Body of pancreas (tissue), 4 donors: Measurements from ENCODE around the gene CEND1. TPM values are rescaled to one million over a fixed set of nuclear protein-coding genes. Genes with fewer than 3 reads are reported as not detected.

Source experiments
- ATAC-seq: fragments of 150-250 bp; one replicate; pipeline ENCODE4 v1.9.1; 2016
- DNase-seq, 4 donors: peaks; one replicate each; pipeline ENCODE4 v3.0.0-alpha.2; 2019
- H3K27ac ChIP-seq, 4 donors: fragments of 200-600 bp; sonication (generic); 1 replicate in 3 of 4; 2 replicates in 1 of 4; pipeline versions ENCODE4 v1.5.1 to v1.6.1; 2016 to 2019; ENCODE audit warnings: mild to moderate bottlenecking in 1 of 4, mixed read lengths in 1 of 4, moderate library complexity in 1 of 4
- H3K27me3 ChIP-seq, 2 donors: fragments of 200-600 bp; sonication (generic); one replicate each; pipeline ENCODE4 v1.6.0; 2016; ENCODE audit warnings: mild to moderate bottlenecking in 1 of 2
- H3K36me3 ChIP-seq, 2 donors: fragments of 200-600 bp; sonication (generic); replicated peaks in 1 of 2; 2 replicates each; pipeline ENCODE4 v1.5.1; 2016; ENCODE audit warnings: low read depth in 2 of 2; ENCODE audit not compliant: insufficient read depth in 1 of 2
- H3K4me1 ChIP-seq: fragments of 200-600 bp; sonication (generic); one replicate; pipeline ENCODE4 v1.6.0; 2016
- H3K4me3 ChIP-seq, 2 donors: fragments of 200-600 bp; sonication (generic); 1 replicate in 1 of 2; 2 replicates in 1 of 2; pipeline ENCODE4 v1.5.1; 2016 to 2019
- H3K9me3 ChIP-seq, 3 donors: fragments of 200-600 bp; sonication (generic); 1 replicate in 2 of 3; 2 replicates in 1 of 3; pipeline ENCODE4 v1.5.1; 2016
- CTCF ChIP-seq, 7 experiments: fragments of 450-650 bp in 4 of 7; fragments of 200-600 bp in 3 of 7; sonication (generic) in 3 of 7; IDR thresholded peaks; one replicate each; pipeline ENCODE4 v1.5.1; 2016 to 2019; ENCODE audit warnings: antibody characterized with exemption in 7 of 7
- POLR2A ChIP-seq, 3 donors: fragments of 450-650 bp; IDR thresholded peaks; one replicate each; pipeline ENCODE4 v1.6.1; 2016; ENCODE audit warnings: antibody characterized with exemption in 3 of 3, mild to moderate bottlenecking in 2 of 3
- WGBS, 2 donors: methylation state at CpG; one replicate each; pipeline ENCODE4 v1.1.5; 2017; 5-methylcytosine and 5-hydroxymethylcytosine counted together
- intact Hi-C: fragments of 100-400 bp; cut with DNase I; formaldehyde crosslinking; loops from one replicate; pipeline ENCODE4 v1.15.1; 2023
- total RNA-seq, 2 donors: library from RNA; depleted of rRNA; stranded (reverse); fragments of >200 nt; gene quantifications; one replicate each; pipeline ENCODE4 v1.1.0, GENCODE V29; 2016

CEND1 gene
- total RNA-seq, 2 donors from 2014 or later, result 0.78 TPM; not detected in 1

- H3K27ac ChIP-seq, result no peak overlapping the region
- peaks cover 13% of the 10 kb centered on the region for H3K4me1 ChIP-seq
- intact Hi-C loops, result no loop called here
- no peaks in the 10 kb centered on the region for H3K27me3 ChIP-seq
- DNase-seq, result no peak
- TF ChIP-seq CTCF (IDR thresholded peaks at IDR 0.05) (no peak), POLR2A (IDR thresholded peaks at IDR 0.05) (no peak)
- no peak for ATAC-seq
- 83 to 93% methylated on average over 11 to 24 of the region's 24 CpGs for WGBS, 2 donors
- no peak overlapping the region for H3K4me3 ChIP-seq
- H3K36me3 ChIP-seq, result peaks cover 0 to 5% of the 10 kb centered on the region in 2 donors
- H3K9me3 ChIP-seq, result no peaks in the 10 kb centered on the region
These were observed 2.7 kb downstream of the CEND1 start for GRCh38 chr11:787084-787675.

- no peak for ATAC-seq
- intact Hi-C loops, result no loop called here
- H3K27me3 ChIP-seq, result no peaks in the 10 kb centered on the region
- 67 to 76% methylated on average over 10 to 23 of the region's 24 CpGs for WGBS, 2 donors
- no peak overlapping the region for H3K4me3 ChIP-seq
- TF ChIP-seq CTCF (IDR thresholded peaks at IDR 0.05), result no peak
- TF ChIP-seq POLR2A (IDR thresholded peaks at IDR 0.05), result no peak
- no peaks in the 10 kb centered on the region for H3K36me3 ChIP-seq
- no peaks in the 10 kb centered on the region for H3K9me3 ChIP-seq
- H3K27ac ChIP-seq, result no peak overlapping the region
- peaks cover 13% of the 10 kb centered on the region for H3K4me1 ChIP-seq
- DNase-seq, result no peak
These were observed 3.4 kb downstream of the CEND1 start for GRCh38 chr11:786235-787083.

GRCh38 chr11:783581-784015 is 6.3 kb downstream of the CEND1 start:
- ATAC-seq (peak; percentile 94), DNase-seq (peak; percentile 84 to 93 (median 90))
- Histone ChIP-seq H3K36me3 (no peaks in the 10 kb centered on the region), H3K27ac (peak overlapping the region in 3 of 4 donors; percentile 29 to 61 (median 59)), H3K4me1 (peaks cover 17% of the 10 kb centered on the region), H3K9me3 (no peaks in the 10 kb centered on the region), H3K27me3 (no peaks in the 10 kb centered on the region), H3K4me3 (no peak overlapping the region)
- 8 to 28% methylated on average over 21 to 24 of the region's 24 CpGs for WGBS, 2 donors
- TF ChIP-seq CTCF (IDR thresholded peaks at IDR 0.05) (peak; percentile 54 to 85 (median 79)), POLR2A (IDR thresholded peaks at IDR 0.05) (peak in 2 of 3 donors; percentile 52)
- intact Hi-C loops, result no loop called here

GRCh38 chr11:782264-783174 is 7.4 kb downstream of the CEND1 start:
- intact Hi-C loops, result no loop called here
- no peaks in the 10 kb centered on the region for H3K36me3 ChIP-seq
- WGBS, 2 donors, result 37 to 82% methylated on average over 14 to 28 of the region's 36 CpGs
- no peaks in the 10 kb centered on the region for H3K9me3 ChIP-seq
- ATAC-seq, result no peak
- no peaks in the 10 kb centered on the region for H3K27me3 ChIP-seq
- peaks cover 27% of the 10 kb centered on the region for H3K4me1 ChIP-seq
- no peak for TF ChIP-seq POLR2A (IDR thresholded peaks at IDR 0.05)
- TF ChIP-seq CTCF (IDR thresholded peaks at IDR 0.05), result no peak
- no peak overlapping the region for H3K4me3 ChIP-seq
- H3K27ac ChIP-seq, result peak overlapping the region in 2 of 4 donors; percentile 29 to 61
- peak in 1 of 4 donors; percentile 4 for DNase-seq
